ENCODE results near the gene FGF21. TPM values are rescaled to one million over a fixed set of nuclear protein-coding genes. Genes with fewer than 3 reads are reported as not detected.

The FGF21 gene
- total RNA-seq, 1 donor = not detected

DNA sequence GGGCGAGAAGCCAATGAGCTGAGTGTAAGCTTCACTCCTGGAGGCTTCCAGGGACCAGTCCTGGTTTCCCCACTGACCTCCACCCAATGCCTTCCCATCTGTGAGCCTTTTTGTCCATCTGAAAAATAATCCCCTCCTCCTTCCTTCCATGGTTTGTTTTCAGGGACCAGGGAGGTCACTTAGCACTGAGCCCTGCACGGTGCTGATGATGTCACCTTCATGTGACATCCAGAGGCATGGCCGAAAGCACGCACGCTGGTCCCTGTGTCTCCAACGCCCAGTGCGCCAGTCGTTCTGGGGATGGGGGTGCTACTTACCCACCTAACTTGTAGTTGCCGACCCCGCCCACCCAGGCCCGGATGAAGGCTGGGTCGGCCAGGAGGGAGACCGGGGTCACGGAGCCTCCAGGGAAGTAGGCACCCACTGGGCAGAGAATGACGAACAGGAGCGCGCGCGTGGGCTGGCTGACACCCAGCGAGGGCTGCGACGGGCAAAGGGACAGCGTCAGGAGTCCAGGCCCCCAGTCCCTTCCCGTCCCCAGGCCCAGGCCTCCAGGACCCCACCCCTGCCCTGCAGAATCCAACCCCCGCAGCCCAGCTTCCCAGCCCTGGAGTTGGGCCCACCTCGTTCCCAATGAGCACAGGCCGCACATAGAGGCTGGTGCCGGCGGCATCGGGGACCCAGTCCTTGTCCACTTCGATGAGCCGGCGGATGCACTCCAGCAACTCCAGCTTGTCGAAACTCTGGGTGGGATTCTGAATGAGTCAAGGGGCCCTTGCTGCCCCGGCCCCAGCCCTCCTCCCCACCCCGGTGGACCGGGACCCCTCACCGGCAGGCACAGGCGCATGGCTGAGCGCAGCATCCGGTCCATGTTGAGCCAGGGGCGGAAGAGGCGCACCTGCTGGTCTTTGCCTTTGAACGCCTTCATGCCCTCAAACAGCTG is 44.3 kb downstream of the FGF21 start:
- DNase-seq (ENCODE audit: low read depth) = no peak
- no peak overlapping the region for H3K4me3 ChIP-seq (ENCODE audit: low read depth, low read length)
- TF ChIP-seq, protein P1, sequence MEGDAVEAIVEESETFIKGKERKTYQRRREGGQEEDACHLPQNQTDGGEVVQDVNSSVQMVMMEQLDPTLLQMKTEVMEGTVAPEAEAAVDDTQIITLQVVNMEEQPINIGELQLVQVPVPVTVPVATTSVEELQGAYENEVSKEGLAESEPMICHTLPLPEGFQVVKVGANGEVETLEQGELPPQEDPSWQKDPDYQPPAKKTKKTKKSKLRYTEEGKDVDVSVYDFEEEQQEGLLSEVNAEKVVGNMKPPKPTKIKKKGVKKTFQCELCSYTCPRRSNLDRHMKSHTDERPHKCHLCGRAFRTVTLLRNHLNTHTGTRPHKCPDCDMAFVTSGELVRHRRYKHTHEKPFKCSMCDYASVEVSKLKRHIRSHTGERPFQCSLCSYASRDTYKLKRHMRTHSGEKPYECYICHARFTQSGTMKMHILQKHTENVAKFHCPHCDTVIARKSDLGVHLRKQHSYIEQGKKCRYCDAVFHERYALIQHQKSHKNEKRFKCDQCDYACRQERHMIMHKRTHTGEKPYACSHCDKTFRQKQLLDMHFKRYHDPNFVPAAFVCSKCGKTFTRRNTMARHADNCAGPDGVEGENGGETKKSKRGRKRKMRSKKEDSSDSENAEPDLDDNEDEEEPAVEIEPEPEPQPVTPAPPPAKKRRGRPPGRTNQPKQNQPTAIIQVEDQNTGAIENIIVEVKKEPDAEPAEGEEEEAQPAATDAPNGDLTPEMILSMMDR (IDR thresholded peaks at IDR 0.05; ENCODE audit: insufficient read depth, low read depth, low read length) = no peak

DNA sequence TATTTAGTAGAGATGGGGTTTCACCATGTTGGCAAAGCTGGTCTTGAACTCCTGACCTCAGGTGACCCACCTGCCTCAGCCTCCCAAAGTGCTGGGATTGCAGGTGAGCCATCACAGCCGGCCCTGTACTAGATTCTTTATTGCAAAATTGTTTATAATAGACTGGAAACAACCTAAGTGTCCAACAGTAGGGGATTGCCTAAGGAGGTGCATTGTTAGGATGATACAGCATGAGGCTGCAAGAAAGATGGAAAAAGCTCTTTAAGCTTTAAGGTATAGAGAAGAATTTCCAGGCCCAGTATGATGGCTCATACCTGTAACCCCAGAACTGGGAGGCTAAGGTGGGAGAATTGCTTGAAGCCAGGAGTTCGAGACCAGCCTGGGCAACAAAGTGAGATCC is 47.3 kb downstream of the FGF21 start:
- H3K4me3 ChIP-seq (ENCODE audit: low read depth, low read length) = no peak overlapping the region
- DNase-seq (ENCODE audit: low read depth) = no peak
- TF ChIP-seq, protein P1 (IDR thresholded peaks at IDR 0.05; ENCODE audit: insufficient read depth, low read depth, low read length) = no peak

DNA sequence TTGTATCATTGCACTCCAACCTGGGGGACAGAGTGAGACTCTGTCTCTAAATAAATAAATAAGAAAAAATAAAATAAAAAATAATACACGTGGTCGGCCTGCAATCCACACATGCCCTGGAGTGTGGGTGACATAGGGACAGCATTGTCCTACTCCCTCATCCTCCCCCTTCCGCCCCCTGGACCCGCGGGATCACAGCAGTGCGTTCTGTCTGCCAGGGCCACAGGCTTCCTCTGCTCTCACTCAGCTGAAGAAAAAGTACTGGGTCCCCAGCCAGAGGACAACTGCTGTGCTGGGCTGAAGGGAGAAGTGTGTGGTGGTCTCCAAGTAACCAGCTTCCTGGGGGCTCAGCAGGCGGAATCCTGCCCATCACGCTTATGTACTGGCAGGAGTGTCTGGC is 49.2 kb downstream of the FGF21 start:
- TF ChIP-seq, protein P1 (IDR thresholded peaks at IDR 0.05; ENCODE audit: insufficient read depth, low read depth, low read length) = no peak
- H3K4me3 ChIP-seq (ENCODE audit: low read depth, low read length) = no peak overlapping the region
- no peak for DNase-seq (ENCODE audit: low read depth)

DNA sequence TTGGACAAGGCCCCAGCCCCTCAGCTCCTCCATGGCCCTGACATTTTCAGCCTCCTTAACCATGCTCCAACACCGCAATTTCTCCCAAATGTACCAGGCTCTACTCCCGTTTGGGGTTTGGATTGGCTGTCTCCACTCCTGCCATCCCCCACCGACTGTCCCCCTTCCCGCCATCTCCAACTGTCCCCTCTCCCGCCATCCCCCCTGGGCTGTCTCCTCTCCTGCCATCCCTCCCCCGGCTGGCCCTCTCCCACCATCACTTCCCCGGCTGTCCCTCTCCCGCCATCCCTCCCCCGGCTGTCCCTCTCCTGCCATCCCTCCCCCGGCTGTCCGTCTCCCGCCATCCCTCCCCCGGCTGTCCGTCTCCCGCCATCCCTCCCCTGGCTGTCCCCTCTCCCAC is 50.1 kb downstream of the FGF21 start:
- no peak overlapping the region for H3K4me3 ChIP-seq (ENCODE audit: low read depth, low read length)

DNA sequence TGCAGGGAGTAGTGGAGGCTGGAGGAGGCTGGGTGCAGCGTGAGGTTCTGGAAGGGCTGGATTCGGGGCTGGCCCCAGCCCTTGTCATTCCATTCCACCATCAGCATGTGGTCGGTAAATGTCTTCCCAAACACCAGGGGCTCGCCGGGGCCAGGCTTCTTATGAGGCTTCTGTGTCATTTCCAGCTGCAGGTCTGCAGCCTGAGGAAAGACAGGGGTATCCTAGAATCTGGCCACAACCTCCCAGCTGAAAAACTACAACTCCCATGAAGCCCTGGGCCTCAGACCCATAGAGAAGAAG is 51.1 kb downstream of the FGF21 start:
- TF ChIP-seq, protein P1 (IDR thresholded peaks at IDR 0.05; ENCODE audit: insufficient read depth, low read depth, low read length) = no peak
- no peak overlapping the region for H3K4me3 ChIP-seq (ENCODE audit: low read depth, low read length)
- no peak for DNase-seq (ENCODE audit: low read depth)

More for the DNA sequence above, 50.1 kb downstream of the FGF21 start:
- TF ChIP-seq, protein P1 (IDR thresholded peaks at IDR 0.05; ENCODE audit: insufficient read depth, low read depth, low read length) = no peak
- DNase-seq (ENCODE audit: low read depth) = no peak

DNA sequence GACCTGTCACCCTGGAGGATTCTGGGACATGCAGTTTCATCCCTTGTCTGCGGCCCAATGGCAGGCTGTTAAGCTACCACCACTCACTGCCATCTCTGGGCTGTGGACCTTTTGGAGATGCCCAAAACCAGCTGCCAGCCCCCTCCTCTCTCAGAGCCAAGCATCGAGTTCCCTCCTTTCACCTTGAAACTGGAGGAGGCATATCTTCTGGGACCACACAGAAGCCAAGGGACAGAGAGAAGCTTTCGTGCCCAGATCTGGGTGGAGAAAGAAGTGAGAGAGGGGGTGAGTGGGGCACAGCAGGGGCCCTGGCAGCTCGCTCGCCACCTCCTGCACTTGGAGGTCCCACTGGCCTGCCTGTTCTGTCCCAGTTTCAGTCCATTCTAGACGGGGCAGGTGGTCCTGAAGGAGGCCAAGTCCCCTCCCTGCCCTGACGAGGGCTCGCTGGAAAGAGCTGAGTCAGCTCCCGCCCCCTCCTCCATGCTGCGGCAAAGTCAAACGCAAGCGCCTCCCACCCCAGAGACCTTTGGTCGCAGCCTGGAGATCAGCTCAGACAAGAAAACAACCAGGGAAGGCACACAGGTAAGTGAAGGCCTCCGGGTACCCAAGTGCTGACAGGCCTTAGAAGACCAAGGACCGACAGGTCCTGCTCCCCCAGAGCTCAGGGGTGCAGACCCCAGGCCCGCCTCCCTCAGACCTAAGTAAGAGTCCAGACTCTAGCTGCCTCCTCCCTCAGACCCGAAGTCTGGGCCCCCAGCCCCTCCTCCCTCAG is 51.7 kb downstream of the FGF21 start:
- H3K4me3 ChIP-seq (ENCODE audit: low read depth, low read length) = no peak overlapping the region
- DNase-seq (ENCODE audit: low read depth) = peak; percentile 41
- TF ChIP-seq, protein P1 (IDR thresholded peaks at IDR 0.05; ENCODE audit: insufficient read depth, low read depth, low read length) = no peak
